ENCODE data around the gene NACAD.

NACAD gene

GRCh38 chr7:45085619-45086200, 3.1 kb downstream of the NACAD start:
- no peaks in the 10 kb centered on the region for H3K79me2 ChIP-seq (ENCODE audit: insufficient read depth, low read length)
- H3K36me3 ChIP-seq (ENCODE audit: insufficient read depth, low read length), result no peaks in the 10 kb centered on the region
- no peak overlapping the region for H2AFZ ChIP-seq (ENCODE audit: low read depth, low read length)
- H3K4me1 ChIP-seq (ENCODE audit: insufficient read depth, low read length), result no peaks in the 10 kb centered on the region
- DNase-seq (no peak), ATAC-seq (ENCODE audit: insufficient read depth, low read depth) (no peak)
- 0 out of 2 replicates have a peak, but pooled peaks cover 2% of the 10 kb centered on the region for H4K20me1 ChIP-seq (ENCODE audit: insufficient read depth, low read length)
- H3K4me2 ChIP-seq (ENCODE audit: insufficient read depth, low read length), result no peak overlapping the region
- no peaks in the 10 kb centered on the region for H3K27me3 ChIP-seq (ENCODE audit: insufficient read depth, low read length, poor library complexity)
- no peak overlapping the region for H3K9ac ChIP-seq (ENCODE audit: low read depth, low read length)
- H3K9me3 ChIP-seq (ENCODE audit: insufficient read depth, low read length, severe bottlenecking), result no peaks in the 10 kb centered on the region
- H3K27ac ChIP-seq (ENCODE audit: low read length), result no peak overlapping the region
- no peak overlapping the region for H3K4me3 ChIP-seq (ENCODE audit: low read depth in 1 of 2, low read length in 2 of 2)
- TF ChIP-seq EZH2 (IDR thresholded peaks at IDR 0.05; ENCODE audit: borderline replicate concordance, low read depth, low read length, severe bottlenecking) (no peak), CTCF (IDR thresholded peaks at IDR 0.05; ENCODE audit: borderline replicate concordance, extremely low read depth, low read length, poor library complexity, severe bottlenecking) (no peak)

DNA sequence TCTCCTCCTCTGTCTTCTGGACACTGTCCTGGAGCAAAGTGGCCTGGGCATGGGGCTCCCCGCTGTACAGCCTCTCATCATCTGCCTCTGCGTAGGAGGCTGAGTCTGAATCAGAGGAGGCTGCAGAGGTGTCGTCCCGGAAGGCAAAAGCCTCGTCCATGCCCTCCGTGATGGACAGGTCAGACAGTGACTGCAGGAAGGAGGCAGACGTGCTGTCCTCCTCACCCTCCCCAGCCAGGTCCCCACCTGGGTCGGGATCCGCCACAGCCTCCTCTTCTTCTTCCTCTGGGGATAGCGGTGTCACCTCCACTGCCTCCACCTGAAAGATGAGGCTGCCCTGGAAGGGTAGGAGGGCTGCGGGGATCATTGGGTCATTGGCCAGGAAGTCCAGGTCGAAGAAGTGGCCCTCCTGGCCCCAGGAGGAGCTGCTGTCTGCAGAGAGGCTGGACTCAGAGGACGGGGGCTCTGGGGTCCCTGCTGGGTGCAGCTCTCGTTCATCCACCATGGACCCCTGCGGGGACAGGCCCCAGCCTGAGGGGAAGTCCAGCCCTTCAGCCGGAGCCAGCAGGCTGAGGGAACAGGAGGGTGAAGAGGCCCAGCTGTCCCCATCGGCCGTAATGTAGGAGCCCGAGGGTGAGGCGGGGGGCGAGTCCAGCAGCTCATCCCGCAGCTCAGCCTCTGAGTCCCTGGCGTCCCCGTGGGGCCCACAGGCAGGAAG, 3.7 kb downstream of the NACAD start:
- Histone ChIP-seq H3K27ac (ENCODE audit: low read length) (no peak overlapping the region), H3K9me3 (ENCODE audit: insufficient read depth, low read length, severe bottlenecking) (no peaks in the 10 kb centered on the region), H3K9ac (ENCODE audit: low read depth, low read length) (no peak overlapping the region), H2AFZ (ENCODE audit: low read depth, low read length) (no peak overlapping the region), H3K4me1 (ENCODE audit: insufficient read depth, low read length) (no peaks in the 10 kb centered on the region), H3K4me3 (ENCODE audit: low read depth in 1 of 2, low read length in 2 of 2) (no peak overlapping the region), H3K4me2 (ENCODE audit: insufficient read depth, low read length) (no peak overlapping the region), H3K27me3 (ENCODE audit: insufficient read depth, low read length, poor library complexity) (no peaks in the 10 kb centered on the region), H3K79me2 (ENCODE audit: insufficient read depth, low read length) (no peaks in the 10 kb centered on the region), H3K36me3 (ENCODE audit: insufficient read depth, low read length) (no peaks in the 10 kb centered on the region), H4K20me1 (ENCODE audit: insufficient read depth, low read length) (0 out of 2 replicates have a peak, but pooled peaks cover 2% of the 10 kb centered on the region)
- ATAC-seq (ENCODE audit: insufficient read depth, low read depth) (no peak), DNase-seq (no peak)
- no peak for TF ChIP-seq CTCF (IDR thresholded peaks at IDR 0.05; ENCODE audit: borderline replicate concordance, extremely low read depth, low read length, poor library complexity, severe bottlenecking)
- no peak for TF ChIP-seq EZH2 (IDR thresholded peaks at IDR 0.05; ENCODE audit: borderline replicate concordance, low read depth, low read length, severe bottlenecking)

- H4K20me1 ChIP-seq (ENCODE audit: insufficient read depth, low read length), result 0 out of 2 replicates have a peak, but pooled peaks cover 2% of the 10 kb centered on the region
- no peaks in the 10 kb centered on the region for H3K4me1 ChIP-seq (ENCODE audit: insufficient read depth, low read length)
- H3K9ac ChIP-seq (ENCODE audit: low read depth, low read length), result no peak overlapping the region
- no peak for ATAC-seq (ENCODE audit: insufficient read depth, low read depth)
- no peaks in the 10 kb centered on the region for H3K79me2 ChIP-seq (ENCODE audit: insufficient read depth, low read length)
- no peaks in the 10 kb centered on the region for H3K36me3 ChIP-seq (ENCODE audit: insufficient read depth, low read length)
- no peaks in the 10 kb centered on the region for H3K9me3 ChIP-seq (ENCODE audit: insufficient read depth, low read length, severe bottlenecking)
- no peak overlapping the region for H3K27ac ChIP-seq (ENCODE audit: low read length)
- no peak for DNase-seq
- no peak overlapping the region for H2AFZ ChIP-seq (ENCODE audit: low read depth, low read length)
- H3K27me3 ChIP-seq (ENCODE audit: insufficient read depth, low read length, poor library complexity), result no peaks in the 10 kb centered on the region
- H3K4me3 ChIP-seq (ENCODE audit: low read depth in 1 of 2, low read length in 2 of 2), result no peak overlapping the region
- H3K4me2 ChIP-seq (ENCODE audit: insufficient read depth, low read length), result no peak overlapping the region
- TF ChIP-seq CTCF (IDR thresholded peaks at IDR 0.05; ENCODE audit: borderline replicate concordance, extremely low read depth, low read length, poor library complexity, severe bottlenecking), result no peak
- TF ChIP-seq EZH2 (IDR thresholded peaks at IDR 0.05; ENCODE audit: borderline replicate concordance, low read depth, low read length, severe bottlenecking), result no peak
Measured at GRCh38 chr7:45084336-45084735, 4.4 kb downstream of the NACAD start.
